WERI-Rb-1 (cell line): Measurements from ENCODE around the gene SNX4.
"Not testable (repeated sequence)": the region's sequence is repeated elsewhere in the genome, so short reads cannot be mapped to it uniquely, and the experiment has no call there.

Experiments
- DNase-seq: peaks from one replicate; pipeline ENCODE4 v3.0.0-alpha.2; 2020
- H3K27ac ChIP-seq: fragments of 250-450 bp; sonication (Bioruptor Pico); 2 replicates; pipeline ENCODE4 v1.5.1; 2020; ENCODE audit warnings: mild to moderate bottlenecking, moderate library complexity
- H3K27me3 ChIP-seq: fragments of 250-450 bp; sonication (Bioruptor Pico); 2 replicates; pipeline ENCODE4 v1.5.1; 2021; ENCODE audit warnings: mild to moderate bottlenecking, low read depth, moderate library complexity; ENCODE audit not compliant: insufficient read depth, severe bottlenecking
- H3K36me3 ChIP-seq: fragments of 250-450 bp; sonication (Bioruptor Pico); 2 replicates; pipeline ENCODE4 v1.5.1; 2020; ENCODE audit warnings: mild to moderate bottlenecking, moderate library complexity
- H3K4me3 ChIP-seq: 2 replicates; pipeline ENCODE4 v1.5.1; 2011; ENCODE audit warnings: low read depth, mild to moderate bottlenecking, control low read depth, low read length
- H3K9me3 ChIP-seq: fragments of 250-450 bp; sonication (Bioruptor Pico); 2 replicates; pipeline ENCODE4 v1.5.1; 2021; ENCODE audit warnings: mild to moderate bottlenecking, moderate library complexity; ENCODE audit not compliant: severe bottlenecking
- TF ChIP-seq, protein P1 (sequence below): IDR thresholded peaks from 2 replicates; pipeline ENCODE4 v1.5.1; 2011; ENCODE audit warnings: low read depth, mild to moderate bottlenecking, control low read depth, inconsistent platforms, low read length

Gene SNX4

DNA sequence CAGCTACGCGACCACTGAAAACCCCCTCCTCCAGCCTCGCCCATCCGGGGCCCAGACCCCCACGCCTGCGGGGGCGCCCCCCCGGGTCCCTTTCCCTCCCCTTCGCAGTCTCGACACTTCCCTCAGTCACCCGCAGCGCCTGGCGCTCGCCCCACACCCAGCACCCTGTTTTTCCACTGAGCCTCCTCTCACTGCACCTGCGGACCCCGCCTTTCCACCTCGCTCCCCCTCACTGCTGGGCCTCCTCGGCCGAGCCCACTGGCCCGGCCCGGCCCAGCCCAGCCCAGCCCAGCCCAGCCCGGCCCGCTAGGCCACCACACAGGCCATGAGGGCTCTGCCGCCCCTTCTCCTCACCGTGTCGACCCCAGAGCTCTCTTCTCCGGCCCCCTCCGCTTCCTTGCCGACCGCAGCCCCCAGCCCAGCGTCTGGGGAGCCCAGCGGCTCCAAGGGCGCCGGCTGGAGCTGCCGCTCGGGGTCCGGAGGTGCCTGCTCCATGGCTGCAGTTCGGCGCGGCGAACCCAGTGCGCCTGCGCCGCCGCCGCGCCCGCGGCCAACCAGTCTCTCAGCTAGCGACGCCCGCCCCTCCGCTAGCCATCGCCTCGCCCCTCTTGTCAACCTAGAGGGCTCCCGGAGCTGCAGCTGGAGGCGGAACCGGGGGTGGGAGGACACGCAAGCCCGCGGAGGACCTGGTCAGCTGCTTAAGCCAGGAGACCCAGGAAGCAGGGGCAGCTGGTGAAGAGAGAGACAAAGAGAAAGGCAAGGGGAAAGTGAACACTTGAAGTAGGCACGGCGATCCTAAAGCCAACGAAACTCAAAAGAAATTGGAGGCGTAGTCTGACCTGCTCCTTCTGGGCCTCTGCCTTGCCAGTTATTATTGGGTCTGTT lies at the start of gene SNX4:
Gene SNX4 (minus strand): TSS at position 525 of the 885 bp plus-strand sequence. CDS start 30 bp downstream, at position 495.
- Histone ChIP-seq H3K9me3 (no peaks in the 10 kb centered on the region), H3K4me3 (peak within 1 kb of the TSS; percentile 86), H3K36me3 (peaks cover 34% of the 10 kb centered on the region), H3K27ac (peak within 1 kb of the TSS; percentile 97), H3K27me3 (no peaks in the 10 kb centered on the region)
- DNase-seq = peak; percentile 98
- TF ChIP-seq, protein P1, sequence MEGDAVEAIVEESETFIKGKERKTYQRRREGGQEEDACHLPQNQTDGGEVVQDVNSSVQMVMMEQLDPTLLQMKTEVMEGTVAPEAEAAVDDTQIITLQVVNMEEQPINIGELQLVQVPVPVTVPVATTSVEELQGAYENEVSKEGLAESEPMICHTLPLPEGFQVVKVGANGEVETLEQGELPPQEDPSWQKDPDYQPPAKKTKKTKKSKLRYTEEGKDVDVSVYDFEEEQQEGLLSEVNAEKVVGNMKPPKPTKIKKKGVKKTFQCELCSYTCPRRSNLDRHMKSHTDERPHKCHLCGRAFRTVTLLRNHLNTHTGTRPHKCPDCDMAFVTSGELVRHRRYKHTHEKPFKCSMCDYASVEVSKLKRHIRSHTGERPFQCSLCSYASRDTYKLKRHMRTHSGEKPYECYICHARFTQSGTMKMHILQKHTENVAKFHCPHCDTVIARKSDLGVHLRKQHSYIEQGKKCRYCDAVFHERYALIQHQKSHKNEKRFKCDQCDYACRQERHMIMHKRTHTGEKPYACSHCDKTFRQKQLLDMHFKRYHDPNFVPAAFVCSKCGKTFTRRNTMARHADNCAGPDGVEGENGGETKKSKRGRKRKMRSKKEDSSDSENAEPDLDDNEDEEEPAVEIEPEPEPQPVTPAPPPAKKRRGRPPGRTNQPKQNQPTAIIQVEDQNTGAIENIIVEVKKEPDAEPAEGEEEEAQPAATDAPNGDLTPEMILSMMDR = no peak

DNA sequence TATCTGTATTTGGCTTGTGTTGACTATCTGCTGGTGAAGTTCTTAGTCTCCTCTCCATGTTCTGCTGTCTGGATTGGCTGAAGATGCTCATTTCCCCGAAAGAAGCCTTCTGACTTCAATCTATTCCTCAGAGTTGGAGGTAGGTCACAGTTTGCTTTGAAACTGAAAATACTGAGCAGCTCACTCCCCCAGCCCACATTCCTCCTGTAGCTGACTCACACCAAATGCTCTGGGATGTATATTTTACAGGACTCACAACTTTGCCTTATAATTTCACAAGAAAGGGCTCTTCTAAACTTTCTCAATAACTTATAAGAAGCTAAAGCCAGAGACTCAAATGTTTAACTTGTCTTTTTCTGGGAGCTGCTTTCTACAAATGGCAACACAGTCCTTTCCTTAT lies 36.3 kb upstream of the SNX4 start:
- Histone ChIP-seq H3K36me3 (peaks cover 9% of the 10 kb centered on the region; the same call in 1 of the 2 replicates), H3K27ac (no peak overlapping the region), H3K27me3 (no peaks in the 10 kb centered on the region), H3K4me3 (no peak overlapping the region), H3K9me3 (no peaks in the 10 kb centered on the region)
- no peak for DNase-seq
- TF ChIP-seq, protein P1 = no peak

DNA sequence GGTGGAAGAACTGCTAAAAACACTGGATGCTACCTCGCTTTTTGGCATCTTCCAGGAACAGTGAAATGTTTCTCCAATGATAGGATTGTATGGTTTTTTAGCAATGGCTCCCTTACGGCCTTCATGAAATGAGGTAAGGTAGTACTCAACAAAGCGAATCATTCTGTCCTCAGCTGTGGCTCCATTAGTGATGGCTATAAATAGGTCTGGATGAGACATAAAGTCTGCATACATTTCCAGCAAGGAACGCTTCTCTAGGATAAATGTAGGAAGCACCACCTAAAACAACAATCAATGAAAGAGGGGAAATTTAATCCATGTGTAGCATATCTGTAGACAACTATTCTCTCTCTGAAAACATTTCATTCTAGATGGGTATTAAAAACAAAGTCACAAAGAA lies 32.4 kb upstream of the SNX4 start:
- Histone ChIP-seq H3K27ac (no peak overlapping the region), H3K9me3 (no peaks in the 10 kb centered on the region), H3K4me3 (no peak overlapping the region), H3K36me3 (peaks cover 3% of the 10 kb centered on the region), H3K27me3 (no peaks in the 10 kb centered on the region)
- TF ChIP-seq, protein P1 = no peak
- no peak for DNase-seq

DNA sequence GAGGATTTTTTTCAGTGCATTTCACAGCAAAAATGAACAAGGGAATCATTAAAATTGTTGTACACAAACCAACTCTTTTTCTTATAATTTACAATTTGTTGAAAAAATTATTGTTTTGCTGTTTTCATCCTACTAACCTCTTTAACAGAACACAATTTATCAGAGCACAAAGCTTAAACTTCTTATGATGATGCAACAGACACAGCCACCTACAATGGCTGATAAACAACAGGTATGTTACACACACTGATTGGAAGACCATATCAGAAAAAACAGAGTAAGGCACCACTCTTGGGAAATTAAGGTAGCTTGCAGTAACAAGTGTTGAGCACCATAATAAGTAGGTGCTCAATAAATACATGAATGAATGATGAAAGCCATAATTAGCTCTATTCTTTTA lies 8.9 kb upstream of the SNX4 start:
- Histone ChIP-seq H3K27ac (no peak overlapping the region), H3K27me3 (no peaks in the 10 kb centered on the region), H3K9me3 (no peaks in the 10 kb centered on the region), H3K36me3 (peaks cover 15% of the 10 kb centered on the region), H3K4me3 (no peak overlapping the region)
- TF ChIP-seq, protein P1 = no peak
- no peak for DNase-seq

DNA sequence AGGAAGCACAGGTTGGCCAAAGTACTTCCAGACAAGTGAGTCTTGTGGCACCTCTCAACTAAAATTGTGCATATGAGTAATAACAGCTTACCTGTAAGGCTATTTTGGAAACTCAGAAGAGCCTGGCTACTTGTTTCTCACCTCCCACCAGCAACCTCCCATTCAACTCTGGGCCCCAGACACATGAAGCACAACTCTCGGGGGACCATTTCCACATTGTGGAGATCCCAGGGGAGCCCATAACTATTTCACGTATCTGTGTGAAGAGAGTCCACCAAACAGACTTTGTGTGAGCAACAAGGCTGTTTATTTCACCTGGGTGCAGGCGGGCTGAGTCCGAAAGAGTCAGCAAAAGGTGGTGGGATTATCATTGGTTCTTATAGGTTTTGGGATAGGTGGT lies 5.2 kb upstream of the SNX4 start:
- no peak for DNase-seq
- TF ChIP-seq, protein P1 = no peak
- Histone ChIP-seq H3K9me3 (no peaks in the 10 kb centered on the region), H3K36me3 (peaks cover 8% of the 10 kb centered on the region), H3K4me3 (no peak overlapping the region), H3K27me3 (no peaks in the 10 kb centered on the region), H3K27ac (no peak overlapping the region)

DNA sequence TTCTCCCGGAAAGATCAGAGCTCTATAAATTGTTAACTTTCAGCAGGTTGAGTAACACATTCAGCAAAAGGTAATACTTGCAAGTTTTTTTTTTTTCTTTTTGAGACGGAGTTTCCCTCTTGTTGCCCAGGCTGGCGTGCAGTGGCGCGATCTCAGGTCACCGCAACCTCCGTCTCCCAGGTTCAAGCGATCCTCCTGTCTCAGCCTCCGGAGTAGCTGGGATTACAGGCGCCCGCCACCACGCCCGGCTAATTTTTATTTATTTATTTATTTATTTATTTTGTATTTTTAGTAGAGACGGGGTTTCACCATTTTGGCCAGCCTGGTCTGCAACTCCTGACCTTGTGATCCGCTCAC lies 539 bp upstream of the SNX4 start:
- not testable (repeated sequence) for H3K9me3 ChIP-seq, DNase-seq, H3K27me3 ChIP-seq
- H3K27ac ChIP-seq = peak overlapping the region; percentile 97
- peaks cover 31% of the 10 kb centered on the region for H3K36me3 ChIP-seq
- peak overlapping the region; percentile 86 for H3K4me3 ChIP-seq
